Measurements from ENCODE around the gene SYNDIG1.

- TF ChIP-seq CTCF (IDR thresholded peaks at IDR 0.05) = no peak
- no peak for TF ChIP-seq POLR2AphosphoS5 (IDR thresholded peaks at IDR 0.05)
Measured at GRCh38 chr20:24633026-24633425, 163.6 kb downstream of the SYNDIG1 start.

All from prostate gland (tissue), 2 donors.